ENCODE measurements around the gene SMG1.
A peak's percentile ranks its signal among the peaks of the same experiment; 100 is the strongest.

The SMG1 gene

DNA sequence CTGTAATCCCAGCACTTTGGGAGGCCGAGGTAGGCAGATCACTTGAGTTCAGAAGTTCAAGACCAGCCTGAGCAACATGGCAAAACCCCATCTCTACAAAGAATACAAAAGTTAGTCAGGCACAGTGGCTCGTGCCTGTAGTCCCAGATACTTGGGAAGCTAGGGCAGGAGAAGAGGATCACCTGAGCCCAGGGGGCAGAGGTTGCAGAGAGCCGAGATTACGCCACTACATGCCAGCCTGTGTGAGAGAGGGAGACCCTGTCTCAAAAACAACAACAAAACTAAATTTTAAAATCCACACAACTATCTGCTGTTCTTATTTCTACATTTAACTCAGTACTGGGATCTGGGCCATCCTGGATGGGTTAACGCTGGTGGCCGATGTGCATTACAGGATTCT lies 83.6 kb downstream of the SMG1 start:
- no peak for DNase-seq

DNA sequence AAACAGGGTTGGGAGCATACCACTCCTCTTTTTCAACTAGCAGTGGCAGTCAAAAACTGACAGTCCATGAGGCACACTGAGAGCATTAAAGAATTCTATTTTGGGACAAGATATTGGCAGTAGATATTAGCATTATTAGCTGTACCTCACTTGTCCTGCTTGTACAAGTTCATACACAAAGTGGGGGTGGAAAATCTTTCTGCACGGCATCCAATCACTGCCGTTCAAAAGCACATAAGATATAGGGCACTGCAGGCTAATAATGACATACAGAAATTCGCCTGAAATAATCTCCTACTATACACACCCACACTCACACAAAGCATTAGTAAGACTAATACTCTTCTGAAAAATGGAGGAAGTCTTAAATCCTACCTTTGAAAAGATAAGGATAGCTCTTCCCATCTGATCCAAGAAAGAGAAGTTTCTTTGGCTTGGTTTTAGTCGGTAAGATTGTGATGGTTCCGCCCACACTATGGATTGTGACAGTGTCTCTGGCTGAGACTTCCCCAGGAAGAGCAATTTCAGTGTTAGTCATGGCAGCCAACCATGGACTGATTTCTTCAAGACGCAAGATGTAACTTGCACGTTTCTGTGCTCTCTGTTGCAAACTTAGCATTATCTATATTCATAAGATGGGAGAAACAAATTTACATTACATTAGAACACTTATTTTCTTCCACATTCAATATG lies 84.2 kb downstream of the SMG1 start:
- DNase-seq, result no peak

DNA sequence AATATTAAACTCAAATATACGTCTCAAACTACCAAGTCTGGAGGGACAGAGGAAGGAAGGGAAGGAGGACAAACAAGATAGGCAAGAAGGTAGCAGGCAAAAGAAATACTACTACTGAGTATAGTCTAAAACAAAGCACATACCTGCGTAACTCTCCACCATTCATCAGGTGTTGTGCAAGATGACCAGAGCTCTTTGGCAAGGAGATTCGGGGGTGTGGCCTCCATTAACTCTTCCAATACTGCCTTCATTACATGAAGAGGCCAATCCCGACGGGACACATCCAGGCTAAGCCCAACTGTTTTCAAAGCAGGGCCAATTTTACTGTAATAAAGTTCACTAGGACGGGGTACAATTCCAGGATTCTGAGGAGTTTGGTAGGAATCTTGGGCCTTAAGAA lies 86.7 kb downstream of the SMG1 start:
- no peak for DNase-seq

DNA sequence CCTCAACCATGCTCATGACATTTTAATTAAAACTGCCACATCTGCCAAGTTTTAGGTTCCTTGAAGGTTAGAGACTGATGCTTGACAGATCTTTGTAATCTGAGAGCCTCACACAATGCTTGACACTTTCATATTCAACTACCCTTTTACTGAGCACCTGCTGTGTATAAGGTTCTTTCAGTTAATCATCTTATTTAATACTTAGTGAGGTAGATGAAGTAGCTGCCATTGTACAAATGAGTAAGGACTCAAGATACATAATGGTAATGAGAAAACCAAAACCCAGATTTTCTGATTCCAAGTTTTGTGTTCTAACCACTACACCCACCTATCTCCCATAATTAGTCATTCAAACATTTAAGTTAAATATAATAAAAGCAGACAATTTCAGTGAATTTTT lies 89.5 kb downstream of the SMG1 start:
- no peak for DNase-seq

DNA sequence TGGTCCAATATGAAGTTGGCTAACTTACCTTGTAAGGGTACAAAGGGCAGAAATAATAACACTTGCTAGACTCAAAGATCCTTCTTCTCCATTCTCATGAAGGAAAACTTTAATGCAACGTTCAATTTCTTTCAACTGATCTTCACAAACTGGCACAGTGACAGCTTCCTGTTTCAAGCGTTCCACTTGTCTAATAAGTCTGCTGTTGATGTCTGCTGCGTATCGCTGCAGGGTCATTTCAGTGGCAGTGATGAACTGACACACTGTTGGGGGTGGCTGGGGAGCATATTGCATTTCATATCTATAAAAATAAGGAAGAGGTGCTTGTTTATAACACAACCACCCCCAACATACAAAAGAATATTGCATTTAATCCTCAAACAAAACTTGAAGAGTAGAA lies 91.3 kb downstream of the SMG1 start:
- no peak for DNase-seq

DNA sequence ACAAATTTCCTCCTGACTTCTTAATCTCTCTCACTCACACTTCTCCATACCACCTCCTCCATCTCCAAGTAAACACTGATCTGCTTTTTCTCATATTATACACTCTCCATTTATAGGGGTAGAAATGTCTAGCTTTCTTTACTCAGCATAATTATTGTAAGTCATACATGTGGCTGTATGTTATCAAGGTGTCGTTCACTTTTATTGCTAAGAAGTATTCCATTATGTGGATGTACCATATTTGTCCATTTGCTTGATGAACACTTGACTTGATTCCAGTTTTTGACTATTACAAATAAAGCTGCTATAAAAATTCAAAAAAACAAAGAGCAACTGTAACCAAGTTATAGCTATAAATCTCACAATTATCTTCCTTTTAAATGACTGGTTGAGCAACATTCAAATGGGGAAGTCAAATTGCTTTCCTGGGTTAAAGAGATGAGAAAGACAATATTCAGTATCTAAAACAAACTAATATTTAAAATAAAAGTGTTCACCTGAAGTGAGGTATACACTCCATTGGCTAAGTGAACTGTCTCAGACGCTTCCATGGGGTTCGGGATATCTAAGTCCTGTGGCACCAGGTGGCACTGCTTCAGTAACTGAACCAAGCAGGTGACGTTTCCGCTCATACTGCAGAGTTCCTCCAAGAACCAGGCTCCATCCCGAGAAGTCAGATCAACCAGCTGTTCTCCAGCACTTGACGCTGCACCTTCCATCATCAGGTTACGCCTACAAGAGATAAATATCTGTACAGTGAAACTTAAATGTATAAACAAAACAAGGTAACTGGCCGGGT lies 92.3 kb downstream of the SMG1 start:
- DNase-seq, result no peak

DNA sequence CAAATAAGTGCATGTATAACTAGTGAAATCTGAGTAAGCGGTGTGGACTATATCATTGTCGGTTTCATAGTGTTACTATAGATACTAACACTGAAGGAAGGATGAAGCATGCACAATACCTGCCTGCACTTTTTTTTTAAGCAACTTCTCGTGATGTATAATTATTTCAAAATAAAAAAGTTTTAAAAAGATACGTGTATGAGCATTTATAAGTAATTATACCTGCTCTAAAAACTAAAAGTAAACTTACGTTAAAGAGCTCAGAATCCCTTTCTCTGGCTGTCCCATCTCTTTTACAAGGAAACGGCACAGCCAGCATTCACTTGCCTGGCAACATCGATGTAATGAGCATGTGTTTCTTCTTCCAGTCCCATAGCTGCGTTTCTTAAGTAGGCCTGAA lies 93.6 kb downstream of the SMG1 start:
- no peak for DNase-seq

DNA sequence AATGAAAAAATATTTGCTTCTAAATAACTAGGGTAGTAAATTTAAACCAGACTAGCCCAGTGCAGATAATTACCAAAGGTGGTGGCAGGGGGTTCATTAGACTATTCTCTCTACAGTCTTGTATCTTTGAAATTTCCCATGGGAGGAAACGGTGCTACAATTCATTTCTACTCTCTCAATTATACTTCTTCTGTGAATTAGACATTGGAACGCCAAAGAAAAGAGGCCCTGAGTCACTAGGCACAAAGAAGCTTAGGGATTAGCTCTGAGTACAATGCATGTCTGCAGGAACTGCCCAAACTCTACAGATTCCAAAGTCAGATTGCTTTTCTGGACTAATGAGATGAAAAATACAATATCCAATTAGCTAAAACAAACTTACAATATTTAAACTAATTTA lies 94.2 kb downstream of the SMG1 start:
- no peak for DNase-seq

DNA sequence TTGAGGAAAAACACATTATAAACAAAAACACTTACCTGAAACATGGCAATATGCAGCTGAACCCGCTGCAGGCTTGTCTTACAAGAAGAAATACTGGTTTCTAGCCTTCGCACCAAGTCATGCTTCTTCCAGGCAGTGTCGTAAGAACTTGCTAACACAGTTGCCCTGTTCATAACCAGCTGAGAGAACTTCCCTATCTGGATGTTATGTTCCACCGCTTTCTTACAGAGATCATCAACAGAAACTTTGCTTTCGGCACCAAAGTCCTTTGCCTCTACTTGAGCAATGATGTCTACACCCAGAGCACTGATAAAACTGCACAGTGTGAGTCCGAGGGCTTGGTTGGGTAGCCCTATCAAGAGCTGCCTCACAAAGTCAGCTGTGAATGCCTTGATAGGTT lies 97.0 kb downstream of the SMG1 start:
- DNase-seq, result no peak

DNA sequence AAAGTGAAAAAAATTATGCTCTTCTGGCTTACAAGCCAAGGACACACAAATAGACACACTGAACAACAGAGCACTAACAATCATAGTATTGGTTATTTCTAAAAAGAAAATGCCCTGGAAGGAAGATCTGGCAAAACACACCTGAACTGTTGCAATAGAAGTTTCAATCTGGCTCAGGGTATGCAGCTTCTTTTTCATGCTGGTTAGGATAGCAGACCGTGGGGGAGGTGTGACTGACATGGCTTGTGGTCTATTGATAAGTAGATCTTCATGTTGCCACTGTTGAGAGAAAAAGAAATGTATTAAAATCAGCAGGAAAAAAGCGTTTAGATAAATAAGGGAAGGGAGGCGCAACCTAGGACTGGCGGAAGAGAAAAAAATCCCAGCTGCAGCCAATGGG lies 98.3 kb downstream of the SMG1 start:
- DNase-seq, result no peak

DNA sequence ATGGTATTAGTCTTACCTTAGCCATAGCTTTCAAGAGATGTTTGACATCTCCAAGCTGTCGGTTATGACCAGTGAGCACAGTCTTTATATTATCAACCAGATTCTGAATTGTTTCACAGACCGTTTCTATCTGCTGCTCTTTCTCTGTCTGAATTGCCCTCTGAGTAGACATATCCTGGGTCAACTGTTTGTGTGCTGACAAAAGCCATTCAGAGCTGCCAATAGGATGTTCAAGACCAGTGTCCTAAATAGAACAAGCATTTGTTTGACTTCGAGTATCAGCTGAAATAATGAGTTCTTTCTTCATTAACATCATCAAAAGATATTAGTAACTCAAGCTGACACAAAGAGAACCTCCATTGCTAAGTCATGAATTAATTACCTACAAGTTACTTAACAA lies 109.9 kb downstream of the SMG1 start:
- no peak for DNase-seq

DNA sequence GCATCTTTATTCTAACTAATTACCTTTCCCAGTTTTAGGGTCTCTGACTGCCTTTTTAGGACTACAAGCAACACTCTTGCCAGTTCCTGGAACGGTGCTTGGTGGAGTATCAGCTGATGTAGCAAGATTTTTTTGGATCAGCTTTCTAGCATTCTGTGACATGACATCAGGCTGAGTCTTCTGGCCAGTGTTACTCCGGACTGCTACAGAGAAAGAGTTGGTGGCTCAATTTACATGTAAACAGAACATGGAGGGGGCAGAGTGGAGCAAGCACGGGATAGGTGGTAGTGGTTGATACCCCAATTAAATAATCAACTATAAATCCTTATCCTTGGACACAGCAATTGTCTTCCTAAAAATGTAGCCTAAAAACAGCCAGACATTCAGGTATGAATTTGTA lies 114.3 kb downstream of the SMG1 start:
- DNase-seq, result no peak

DNA sequence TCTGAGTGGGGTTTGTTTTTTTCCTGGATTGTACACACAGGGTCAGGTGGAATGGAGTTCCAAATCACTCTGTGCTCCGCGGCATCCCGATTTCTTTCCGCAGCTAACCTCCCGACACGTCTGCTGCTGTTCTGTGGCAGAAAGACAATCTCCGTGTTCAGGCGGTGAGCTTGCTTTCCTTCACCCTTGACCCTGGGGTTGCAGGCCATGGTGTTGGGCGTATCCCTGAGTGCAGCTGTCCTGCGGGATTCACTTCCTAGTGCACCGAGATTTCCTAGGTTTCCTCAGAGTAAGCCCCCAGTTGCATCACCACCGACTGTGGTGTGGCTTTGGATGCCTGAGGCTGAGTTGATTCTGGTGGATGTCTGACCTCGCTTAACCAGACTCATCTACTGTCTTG lies 117.0 kb downstream of the SMG1 start:
- no peak for DNase-seq

DNA sequence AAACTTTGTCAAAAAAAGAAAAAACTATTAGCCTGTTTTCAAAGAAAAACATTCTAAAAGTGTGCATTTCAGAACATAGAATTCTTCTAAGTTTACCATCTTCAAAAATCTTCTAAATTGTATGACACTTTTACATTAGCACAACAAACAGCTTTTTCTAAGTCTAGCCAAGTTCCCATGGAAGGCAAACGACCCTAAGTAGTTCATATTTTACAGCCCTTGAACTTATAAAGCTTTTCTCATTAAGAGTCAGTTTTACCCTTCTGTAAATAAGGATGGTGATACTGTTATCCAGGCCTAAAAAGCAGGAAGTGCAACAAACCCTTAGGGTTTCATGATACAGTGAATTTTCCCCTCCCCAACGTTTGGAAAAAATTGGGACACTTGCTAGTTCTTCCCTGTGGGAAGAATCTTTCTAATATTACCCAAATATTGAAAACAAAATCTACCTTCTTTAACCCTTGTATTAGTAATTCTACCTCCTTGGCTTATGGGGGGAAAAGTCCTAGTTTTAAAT lies 120.9 kb downstream of the SMG1 start:
- DNase-seq, result no peak

DNA sequence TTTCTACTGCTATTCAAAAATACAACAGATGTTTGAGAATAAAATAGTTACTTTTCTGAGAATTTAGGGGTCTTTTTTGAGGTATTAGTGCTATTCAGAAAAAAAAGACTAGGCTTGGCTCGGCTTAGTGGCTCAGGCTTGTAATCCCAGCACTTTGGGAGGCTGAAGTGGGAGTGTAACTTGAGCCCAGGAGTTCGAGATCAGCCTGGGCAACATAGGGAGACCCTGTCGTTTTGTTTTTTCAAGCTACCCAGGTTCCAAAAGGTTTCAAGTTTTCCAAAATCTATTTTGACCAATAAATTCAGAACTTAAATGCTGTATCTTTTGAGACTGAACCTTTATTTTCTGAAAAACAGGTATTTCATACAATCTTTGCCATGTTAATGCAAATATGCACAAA lies 121.7 kb downstream of the SMG1 start:
- DNase-seq, result no peak

DNA sequence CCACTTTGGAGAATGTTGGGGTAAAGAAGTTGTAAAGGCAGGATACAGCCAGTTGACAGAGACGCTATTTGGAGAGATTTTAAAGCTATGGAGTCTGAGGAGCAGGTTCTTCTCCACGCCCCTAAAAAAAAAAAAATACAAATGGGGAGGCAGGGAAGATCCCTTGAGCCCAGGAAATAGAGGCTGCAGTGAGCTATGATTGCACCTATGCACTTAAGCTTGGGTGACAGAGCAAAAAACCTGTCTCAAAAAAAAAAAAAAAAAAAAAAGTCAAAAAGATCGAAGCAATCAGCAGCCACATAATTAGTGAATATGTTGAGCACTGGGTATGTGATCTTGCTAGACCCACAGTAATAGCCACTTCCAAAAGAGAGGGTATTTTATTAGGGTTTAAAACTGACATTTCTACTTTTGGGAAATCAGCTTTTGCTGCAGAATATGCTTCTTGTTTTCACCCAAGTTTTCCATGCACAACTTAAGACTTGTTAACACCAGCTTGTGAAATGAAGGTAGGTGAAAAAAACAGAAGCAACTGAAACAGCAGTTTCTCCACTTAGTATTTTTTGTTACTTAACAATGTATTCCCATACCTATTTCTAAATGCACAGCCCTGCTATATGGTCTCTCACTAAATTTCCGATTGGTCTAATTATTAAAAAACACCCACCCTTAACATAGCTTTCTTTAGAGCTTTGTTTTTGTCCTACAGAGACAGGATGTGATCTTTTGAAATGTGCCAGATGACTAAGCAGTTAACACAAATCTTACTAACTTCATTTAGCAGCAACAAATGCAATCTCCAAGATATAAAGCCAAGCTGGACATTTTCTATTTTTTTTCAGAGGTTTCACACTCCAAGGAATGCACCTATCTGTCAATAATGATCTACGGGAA lies 122.4 kb downstream of the SMG1 start:
- DNase-seq, result no peak

DNA sequence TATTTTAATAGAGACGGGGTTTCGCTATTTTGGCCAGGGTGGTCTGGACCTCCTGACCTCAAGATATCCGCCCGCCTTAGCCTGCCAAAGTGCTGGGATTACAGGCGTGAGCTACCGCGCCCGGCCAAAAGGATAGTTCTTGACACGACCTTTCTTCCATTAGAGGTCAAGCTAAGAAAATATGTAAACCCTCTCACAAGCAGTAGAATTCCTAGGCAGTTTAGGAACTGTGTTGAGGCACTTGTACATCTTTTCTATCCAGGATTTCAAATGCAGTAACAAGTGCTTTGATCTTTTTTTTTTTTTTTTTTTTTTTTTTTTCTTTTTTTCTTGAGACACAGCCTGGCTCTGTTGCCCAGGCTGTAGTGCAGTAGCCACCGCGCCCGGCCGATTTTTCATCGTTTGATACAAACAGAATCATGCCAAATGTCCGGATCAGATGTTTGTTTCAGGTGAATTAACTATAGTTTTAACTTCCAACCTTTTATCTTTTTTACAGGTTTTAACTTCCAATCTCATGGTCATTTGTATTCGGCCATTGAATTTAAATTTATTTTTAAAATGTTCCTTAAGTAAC lies 123.4 kb downstream of the SMG1 start:
- no peak for DNase-seq

DNA sequence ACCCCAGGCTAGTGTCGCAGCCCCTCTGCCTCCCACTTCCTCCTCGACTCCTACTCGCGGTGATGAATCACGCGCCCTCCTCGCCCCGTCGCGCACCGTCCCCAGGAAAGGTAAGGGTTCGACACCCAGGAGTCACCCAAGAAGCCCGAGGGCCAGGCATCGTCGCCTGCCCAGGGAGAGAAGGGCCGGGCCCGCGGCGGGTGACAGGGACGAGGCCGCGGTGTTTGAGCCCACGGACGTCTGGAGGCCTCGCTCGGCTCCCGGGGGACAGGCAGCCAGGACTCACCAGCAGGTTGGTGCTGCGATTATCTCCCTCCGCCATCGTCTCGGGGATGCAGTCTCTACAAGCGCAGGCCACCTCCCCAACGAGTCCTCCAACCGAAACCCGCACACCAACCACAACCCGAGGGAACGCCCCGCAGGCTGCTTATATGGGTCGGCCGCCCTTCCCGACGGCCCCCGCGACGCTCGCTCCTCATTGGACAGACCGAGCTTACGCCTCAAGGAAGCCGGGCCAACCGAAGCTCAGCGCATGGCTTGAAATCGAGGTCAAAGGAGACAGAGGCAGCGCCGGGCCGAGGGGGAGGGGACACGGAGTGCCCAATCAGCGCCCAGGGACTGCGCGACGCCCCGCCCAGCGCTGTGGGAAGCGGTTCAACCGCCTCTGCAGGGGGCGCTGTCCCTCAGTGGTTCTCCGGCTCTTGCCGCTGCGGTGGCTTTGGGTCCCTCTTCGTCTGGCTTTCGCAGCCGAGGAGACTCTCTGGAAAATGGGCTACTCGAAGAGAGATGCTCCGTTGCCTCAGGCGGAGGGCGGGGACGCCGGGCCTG lies 124.8 kb downstream of the SMG1 start, which contains the start of gene ARL6IP1:
Gene ARL6IP1, minus strand, starts transcription at position 405 of the 828 bp plus-strand sequence. Its CDS starts 83 bp downstream, at position 322.
- peak; percentile 99 for DNase-seq

DNA sequence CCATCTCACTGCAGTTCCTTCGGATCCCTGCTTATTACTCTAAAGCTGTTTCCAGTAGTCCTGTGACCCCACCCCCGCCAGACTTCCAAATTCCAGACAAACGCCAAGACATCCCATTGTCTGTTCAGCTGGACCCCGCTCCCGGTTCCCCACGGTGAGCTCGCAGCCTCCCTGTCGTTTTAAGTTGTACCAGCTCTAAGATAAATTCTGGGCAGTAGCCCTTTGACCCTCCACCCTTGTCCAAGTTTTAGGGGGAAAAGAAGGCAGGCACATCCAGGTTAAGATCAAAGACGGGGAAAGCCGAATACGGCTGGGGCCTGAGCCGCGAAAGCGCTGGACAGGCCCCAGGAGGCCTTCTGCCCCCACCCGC lies 125.4 kb downstream of the SMG1 start:
- no peak for DNase-seq

DNA sequence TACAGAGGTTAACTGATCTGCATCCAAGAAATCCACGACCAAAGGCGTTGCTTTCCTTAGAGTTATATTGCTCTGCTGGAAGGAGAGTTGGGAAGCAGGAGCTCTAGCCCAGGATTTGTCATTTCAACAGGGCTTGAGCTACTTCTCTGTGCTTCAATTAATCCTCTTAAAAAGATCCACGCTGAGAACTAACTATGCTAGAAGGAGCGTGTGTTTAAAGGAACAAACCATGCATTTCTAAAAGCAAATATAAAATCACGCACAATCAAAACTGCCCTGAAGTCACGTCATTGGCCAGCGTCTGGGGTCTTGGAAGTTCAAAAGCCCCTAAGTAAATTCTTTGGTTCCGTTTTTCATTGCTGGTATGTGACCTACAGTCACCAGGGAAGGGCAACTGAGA lies 125.9 kb downstream of the SMG1 start:
- no peak for DNase-seq

DNA sequence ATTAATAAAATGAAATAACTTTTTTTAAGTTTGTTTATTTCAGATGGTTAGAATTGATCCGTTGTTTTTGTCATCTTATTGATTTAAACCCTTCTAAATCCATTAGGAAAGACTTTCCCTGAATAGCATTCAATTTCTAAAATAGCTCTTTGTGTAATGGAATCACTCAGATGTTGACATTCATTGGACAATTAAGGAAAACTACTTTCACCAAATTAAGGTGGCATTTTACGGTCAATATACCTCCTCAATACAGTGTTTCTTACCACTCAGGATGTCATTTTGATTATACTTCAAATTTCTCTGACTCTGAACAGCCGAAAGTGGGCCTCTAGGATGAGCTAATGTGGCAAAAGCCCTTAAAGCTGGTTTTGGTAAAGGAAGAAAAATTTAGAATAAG lies 126.7 kb downstream of the SMG1 start:
- no peak for DNase-seq

DNA sequence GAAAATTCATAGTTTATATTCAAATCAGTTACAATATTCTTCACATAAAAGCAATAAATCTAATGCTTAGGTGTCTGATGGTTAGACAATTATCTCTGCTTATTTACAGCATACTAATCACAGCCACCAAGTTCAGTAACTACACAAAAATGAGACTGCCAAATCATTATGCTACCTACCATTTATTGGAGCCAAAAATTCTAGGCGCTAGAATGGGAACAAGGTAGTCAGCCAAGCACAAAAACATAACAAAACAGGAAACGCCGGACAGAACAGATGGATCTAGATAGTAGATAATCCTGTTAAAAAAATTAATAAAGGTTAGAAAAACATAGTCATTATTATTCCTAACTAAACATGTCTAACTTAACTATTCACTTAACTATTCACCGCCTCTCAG lies 128.5 kb downstream of the SMG1 start:
- DNase-seq, result no peak

Measured in NCI-H1930 (cell line).